HG03342 (cell line): ENCODE results near the gene GP1BB.

Experiments used
- ATAC-seq: cut with Tn5 transposase; IDR thresholded peaks from one replicate; pipeline ENCODE4 v1.9.1; 2021; ENCODE audit warnings: mild to moderate bottlenecking, moderate library complexity; ENCODE audit not compliant: unreplicated experiment

The GP1BB gene

GRCh38 chr22:19739911-19740449 is 16.6 kb downstream of the GP1BB start:
- no peak for ATAC-seq

GRCh38 chr22:19740586-19740985 is 17.2 kb downstream of the GP1BB start:
- ATAC-seq, result no peak

GRCh38 chr22:19741053-19741452 is 17.7 kb downstream of the GP1BB start:
- no peak for ATAC-seq

GRCh38 chr22:19742160-19743066 is 19.1 kb downstream of the GP1BB start:
- no peak for ATAC-seq

- no peak for ATAC-seq
These were observed 19.7 kb downstream of the GP1BB start for GRCh38 chr22:19743081-19743480.

- no peak for ATAC-seq
These were observed 20.3 kb downstream of the GP1BB start for GRCh38 chr22:19743651-19744050.

GRCh38 chr22:19744350-19745006 is 21.1 kb downstream of the GP1BB start:
- no peak for ATAC-seq

GRCh38 chr22:19745155-19746101 is 22.1 kb downstream of the GP1BB start:
- no peak for ATAC-seq

- ATAC-seq, result no peak
These were observed 23.4 kb downstream of the GP1BB start for GRCh38 chr22:19746726-19747125.

- ATAC-seq, result no peak
These were observed 24.2 kb downstream of the GP1BB start for GRCh38 chr22:19747551-19747950.

- no peak for ATAC-seq
These were observed 24.8 kb downstream of the GP1BB start for GRCh38 chr22:19748139-19748538.

GRCh38 chr22:19748991-19749664 is 25.8 kb downstream of the GP1BB start:
- no peak for ATAC-seq

- ATAC-seq, result no peak
These were observed 26.5 kb downstream of the GP1BB start for GRCh38 chr22:19749876-19750275.

GRCh38 chr22:19750507-19751490 is 27.5 kb downstream of the GP1BB start:
- ATAC-seq, result no peak

GRCh38 chr22:19751497-19752245 is 28.3 kb downstream of the GP1BB start:
- no peak for ATAC-seq

GRCh38 chr22:19753090-19753842 is 29.9 kb downstream of the GP1BB start:
- no peak for ATAC-seq

- no peak for ATAC-seq
These were observed 30.8 kb downstream of the GP1BB start for GRCh38 chr22:19753996-19754700.
